WTC11 (cell line): Measurements from ENCODE around the gene ADORA1.

Source experiments
- ELF4 ChIP-seq: sonication (generic); formaldehyde crosslinking; IDR thresholded peaks from 2 replicates; pipeline ENCODE4 v1.8.1; 2022; ENCODE audit warnings: low read depth, mild to moderate bottlenecking, moderate library complexity, missing genetic modification reagents
- ESRRA ChIP-seq: sonication (generic); formaldehyde crosslinking; IDR thresholded peaks from 2 replicates; pipeline ENCODE4 v1.8.1; 2022; ENCODE audit warnings: mild to moderate bottlenecking, missing genetic modification reagents, borderline replicate concordance
- FOXJ3 ChIP-seq: sonication (generic); formaldehyde crosslinking; IDR thresholded peaks from 2 replicates; pipeline ENCODE4 v1.9.0; 2021; ENCODE audit warnings: missing genetic modification reagents, mild to moderate bottlenecking, borderline replicate concordance
- NFATC4 ChIP-seq: fragments of 250-450 bp; sonication (Bioruptor Pico); IDR thresholded peaks from 2 replicates; pipeline ENCODE4 v1.9.0; 2021; ENCODE audit warnings: mild to moderate bottlenecking
- NFE2L1 ChIP-seq: sonication (generic); formaldehyde crosslinking; IDR thresholded peaks from 2 replicates; pipeline ENCODE4 v1.8.1; 2023; ENCODE audit warnings: missing genetic modification reagents
- TF ChIP-seq, protein P1 (sequence below): sonication (generic); formaldehyde crosslinking; IDR thresholded peaks from 2 replicates; pipeline ENCODE4 v1.8.1; 2022; ENCODE audit warnings: mild to moderate bottlenecking, missing genetic modification reagents, moderate library complexity, borderline replicate concordance

DNA sequence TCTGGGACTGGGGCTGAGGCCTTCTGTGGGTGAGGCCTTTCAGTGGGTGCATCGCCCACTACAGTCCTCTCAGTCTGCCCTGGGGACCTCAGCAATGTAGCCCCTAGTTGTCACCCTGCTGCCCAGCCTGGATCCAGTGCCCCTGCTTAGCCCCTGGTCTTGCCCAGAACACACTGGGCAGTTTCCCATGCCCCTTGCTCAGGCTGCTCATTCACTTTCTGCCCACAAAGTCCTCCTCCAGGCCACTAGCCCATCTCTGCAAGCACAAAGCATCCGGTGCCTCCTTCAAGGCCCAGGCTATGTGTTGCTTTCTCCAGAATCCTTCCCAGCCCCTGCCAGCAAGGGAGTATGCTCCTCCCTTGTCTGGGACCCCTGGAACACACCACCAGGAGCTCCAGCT lies 5.4 kb upstream of the ADORA1 start:
- TF ChIP-seq FOXJ3, result no peak
- no peak for TF ChIP-seq ELF4
- no peak for TF ChIP-seq NFE2L1 (CRISPR knock-in tag)
- TF ChIP-seq, protein P1, sequence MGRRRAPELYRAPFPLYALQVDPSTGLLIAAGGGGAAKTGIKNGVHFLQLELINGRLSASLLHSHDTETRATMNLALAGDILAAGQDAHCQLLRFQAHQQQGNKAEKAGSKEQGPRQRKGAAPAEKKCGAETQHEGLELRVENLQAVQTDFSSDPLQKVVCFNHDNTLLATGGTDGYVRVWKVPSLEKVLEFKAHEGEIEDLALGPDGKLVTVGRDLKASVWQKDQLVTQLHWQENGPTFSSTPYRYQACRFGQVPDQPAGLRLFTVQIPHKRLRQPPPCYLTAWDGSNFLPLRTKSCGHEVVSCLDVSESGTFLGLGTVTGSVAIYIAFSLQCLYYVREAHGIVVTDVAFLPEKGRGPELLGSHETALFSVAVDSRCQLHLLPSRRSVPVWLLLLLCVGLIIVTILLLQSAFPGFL (CRISPR knock-in tag), result no peak
- TF ChIP-seq ESRRA (CRISPR knock-in tag), result no peak
- TF ChIP-seq NFATC4, result no peak
